Tibial nerve (tissue), 4 donors: ENCODE results near the gene OAS3.

Source experiments
- EP300 ChIP-seq, 2 donors: sonication (generic); formaldehyde crosslinking; IDR thresholded peaks; one replicate each; pipeline ENCODE4 v1.6.1; 2017; ENCODE audit warnings: antibody characterized with exemption in 2 of 2, mild to moderate bottlenecking in 1 of 2
- TF ChIP-seq, protein P1 (sequence below), 5 experiments: fragments of 200-600 bp in 3 of 5; fragments of 450-650 bp in 2 of 5; sonication (generic) in 3 of 5; IDR thresholded peaks; one replicate each; pipeline ENCODE4 v1.5.1; 2016 to 2019; ENCODE audit warnings: antibody characterized with exemption in 5 of 5, mild to moderate bottlenecking in 3 of 5, moderate library complexity in 2 of 5

GRCh38 chr12:112933129-112933505 lies 5.2 kb upstream of the OAS3 start:
- TF ChIP-seq, protein P1, sequence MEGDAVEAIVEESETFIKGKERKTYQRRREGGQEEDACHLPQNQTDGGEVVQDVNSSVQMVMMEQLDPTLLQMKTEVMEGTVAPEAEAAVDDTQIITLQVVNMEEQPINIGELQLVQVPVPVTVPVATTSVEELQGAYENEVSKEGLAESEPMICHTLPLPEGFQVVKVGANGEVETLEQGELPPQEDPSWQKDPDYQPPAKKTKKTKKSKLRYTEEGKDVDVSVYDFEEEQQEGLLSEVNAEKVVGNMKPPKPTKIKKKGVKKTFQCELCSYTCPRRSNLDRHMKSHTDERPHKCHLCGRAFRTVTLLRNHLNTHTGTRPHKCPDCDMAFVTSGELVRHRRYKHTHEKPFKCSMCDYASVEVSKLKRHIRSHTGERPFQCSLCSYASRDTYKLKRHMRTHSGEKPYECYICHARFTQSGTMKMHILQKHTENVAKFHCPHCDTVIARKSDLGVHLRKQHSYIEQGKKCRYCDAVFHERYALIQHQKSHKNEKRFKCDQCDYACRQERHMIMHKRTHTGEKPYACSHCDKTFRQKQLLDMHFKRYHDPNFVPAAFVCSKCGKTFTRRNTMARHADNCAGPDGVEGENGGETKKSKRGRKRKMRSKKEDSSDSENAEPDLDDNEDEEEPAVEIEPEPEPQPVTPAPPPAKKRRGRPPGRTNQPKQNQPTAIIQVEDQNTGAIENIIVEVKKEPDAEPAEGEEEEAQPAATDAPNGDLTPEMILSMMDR (IDR thresholded peaks at IDR 0.05), result no peak
- TF ChIP-seq EP300 (IDR thresholded peaks at IDR 0.05), result no peak
